CD14-positive monocyte (primary cell): Measurements from ENCODE around the gene B2M. TPM values are rescaled to one million over a fixed set of nuclear protein-coding genes. Genes with fewer than 3 reads are reported as not detected.

Source experiments
- DNase-seq, 3 donors: peaks; one replicate each; pipeline ENCODE4 v3.0.0-alpha.2; 2011 to 2022
- H2AFZ ChIP-seq: 2 replicates; pipeline ENCODE4 v1.6.0; 2012; ENCODE audit warnings: mild to moderate bottlenecking, low read depth, low read length, inconsistent platforms; ENCODE audit not compliant: insufficient read depth, poor library complexity, severe bottlenecking
- H3K27ac ChIP-seq, 2 donors: 1 replicate in 1 of 2; 2 replicates in 1 of 2; pipeline ENCODE4 v1.5.1; 2012 to 2013; ENCODE audit warnings: low read length in 2 of 2, control low read depth in 1 of 2, inconsistent platforms in 1 of 2, low read depth in 1 of 2, mild to moderate bottlenecking in 1 of 2
- H3K27me3 ChIP-seq, 2 donors: one replicate each; pipeline versions ENCODE4 v1.6.0 to v1.6.1; 2011 to 2013; ENCODE audit warnings: low read length in 2 of 2; ENCODE audit not compliant: control insufficient read depth in 2 of 2, insufficient read depth in 2 of 2
- H3K36me3 ChIP-seq, 2 donors: replicated peaks in 1 of 2; 1 replicate in 1 of 2; 2 replicates in 1 of 2; pipeline versions ENCODE4 v1.5.1 to v1.6.1; 2012 to 2013; ENCODE audit warnings: low read length in 2 of 2, control low read depth in 1 of 2, inconsistent platforms in 1 of 2, mild to moderate bottlenecking in 1 of 2; ENCODE audit not compliant: insufficient read depth in 2 of 2, control insufficient read depth in 1 of 2
- H3K4me1 ChIP-seq, 2 donors: 1 replicate in 1 of 2; 2 replicates in 1 of 2; pipeline versions ENCODE4 v1.5.1 to v1.6.1; 2012 to 2013; ENCODE audit warnings: low read length in 2 of 2, control low read depth in 1 of 2, inconsistent platforms in 1 of 2, mild to moderate bottlenecking in 1 of 2, moderate library complexity in 1 of 2; ENCODE audit not compliant: insufficient read depth in 2 of 2, control insufficient read depth in 1 of 2
- H3K4me2 ChIP-seq: replicated peaks from 2 replicates; pipeline ENCODE3; 2012; ENCODE audit warnings: low read length, moderate library complexity, mild to moderate bottlenecking; ENCODE audit not compliant: poor library complexity, severe bottlenecking; ENCODE audit errors: extremely low read depth
- H3K4me3 ChIP-seq, 3 experiments: fragments of 200-600 bp in 1 of 3; sonication (generic) in 1 of 3; replicated peaks in 1 of 3; 1 replicate in 2 of 3; 2 replicates in 1 of 3; pipeline ENCODE4 v1.5.1; 2011 to 2013; ENCODE audit warnings: low read length in 3 of 3, mild to moderate bottlenecking in 3 of 3, control low read depth in 2 of 3, low read depth in 2 of 3, inconsistent platforms in 1 of 3, moderate library complexity in 1 of 3
- H3K79me2 ChIP-seq: 2 replicates; pipeline ENCODE4 v1.6.0; 2012; ENCODE audit warnings: mild to moderate bottlenecking, control low read depth, inconsistent platforms, low read length, moderate library complexity; ENCODE audit not compliant: insufficient read depth
- H3K9ac ChIP-seq: 2 replicates; pipeline ENCODE4 v1.6.0; 2017; ENCODE audit warnings: low read length, mild to moderate bottlenecking; ENCODE audit not compliant: insufficient read depth, poor library complexity, severe bottlenecking
- H3K9me3 ChIP-seq, 2 donors: replicated peaks in 1 of 2; 1 replicate in 1 of 2; 2 replicates in 1 of 2; pipeline versions ENCODE4 v1.5.1 to v1.6.1; 2012 to 2013; ENCODE audit warnings: low read length in 2 of 2, control low read depth in 1 of 2; ENCODE audit not compliant: control insufficient read depth in 1 of 2, insufficient read depth in 1 of 2
- H4K20me1 ChIP-seq: 2 replicates; pipeline ENCODE4 v1.6.0; 2012; ENCODE audit warnings: mild to moderate bottlenecking, low read length, control low read depth, moderate library complexity; ENCODE audit not compliant: insufficient read depth
- H3K27ac Mint-ChIP-seq, 7 donors: one replicate each; pipeline ENCODE4 v1.8.0; 2020; ENCODE audit warnings: mild to moderate bottlenecking in 7 of 7, mixed read lengths in 7 of 7, moderate library complexity in 6 of 7, inconsistent platforms in 2 of 7
- H3K27me3 Mint-ChIP-seq, 3 donors: one replicate each; pipeline ENCODE4 v1.8.0; 2021 to 2022; ENCODE audit warnings: low read depth in 3 of 3, mild to moderate bottlenecking in 3 of 3, mixed read lengths in 3 of 3, moderate library complexity in 3 of 3, inconsistent platforms in 1 of 3
- H3K36me3 Mint-ChIP-seq, 2 donors: one replicate each; pipeline ENCODE4 v1.8.0; 2020; ENCODE audit warnings: mixed read lengths in 2 of 2, inconsistent platforms in 1 of 2, mild to moderate bottlenecking in 1 of 2
- H3K4me1 Mint-ChIP-seq: one replicate; pipeline ENCODE4 v1.8.0; 2020; ENCODE audit warnings: mild to moderate bottlenecking, mixed read lengths
- H3K4me3 Mint-ChIP-seq, 2 donors: one replicate each; pipeline ENCODE4 v1.8.0; 2020; ENCODE audit warnings: mild to moderate bottlenecking in 2 of 2, mixed read lengths in 2 of 2, moderate library complexity in 1 of 2
- H3K9me3 Mint-ChIP-seq, 7 donors: one replicate each; pipeline ENCODE4 v1.8.0; 2020 to 2022; ENCODE audit warnings: mixed read lengths in 7 of 7, mild to moderate bottlenecking in 6 of 7, moderate library complexity in 6 of 7, inconsistent platforms in 2 of 7
- WGBS: methylation state at CpG from one replicate; pipeline ENCODE4 v1.1.5; 2013; ENCODE audit warnings: missing lambda C conversion rate; ENCODE audit not compliant: insufficient coverage; 5-methylcytosine and 5-hydroxymethylcytosine counted together
- intact Hi-C, 2 donors: fragments of 100-400 bp; cut with micrococcal nuclease; formaldehyde crosslinking; loops; one replicate each; pipeline versions ENCODE4 v1.15.0 to v1.15.1; 2023
- polyA plus RNA-seq, 3 donors: library from polyadenylated mRNA; depleted of rRNA in 1 of 3; unstranded in 2 of 3; stranded (reverse) in 1 of 3; fragments of 300-500 nt in 2 of 3; fragments of >200 nt in 1 of 3; fragmentation: Illumina TruSeq in 2 of 3; gene quantifications; 1 replicate in 2 of 3; 2 replicates in 1 of 3; pipeline ENCODE4 v1.2.3, GENCODE V29; 2012 to 2021
- TF ChIP-seq, protein P1 (sequence below): fragments of 200-600 bp; IDR thresholded peaks from one replicate; pipeline ENCODE4 v1.8.0; 2022; ENCODE audit warnings: antibody characterized with exemption, mild to moderate bottlenecking

The B2M gene
- polyA plus RNA-seq, 3 donors, result 17,356 to 28,278 (median 28,259) TPM

DNA sequence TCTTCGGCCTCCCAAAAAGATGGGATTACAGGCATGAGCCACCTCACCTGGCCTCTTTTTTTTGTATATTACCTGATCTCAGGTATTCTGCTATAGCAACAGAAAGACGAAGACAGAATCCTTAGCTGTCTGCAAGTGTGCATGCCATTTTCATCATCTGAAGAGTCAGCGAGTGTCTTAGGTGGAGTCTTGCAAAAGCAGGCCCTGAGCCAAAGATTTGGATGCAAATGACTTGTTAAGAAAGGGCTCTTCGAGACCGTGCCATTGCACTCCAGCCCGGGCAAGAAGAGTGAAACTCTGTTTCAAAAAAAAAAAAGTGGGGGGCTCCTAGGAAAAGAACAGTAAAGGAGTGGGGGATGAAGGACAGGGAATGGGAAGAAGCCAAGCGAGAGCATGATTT, 14.8 kb downstream of the B2M start:
- TF ChIP-seq, protein P1, sequence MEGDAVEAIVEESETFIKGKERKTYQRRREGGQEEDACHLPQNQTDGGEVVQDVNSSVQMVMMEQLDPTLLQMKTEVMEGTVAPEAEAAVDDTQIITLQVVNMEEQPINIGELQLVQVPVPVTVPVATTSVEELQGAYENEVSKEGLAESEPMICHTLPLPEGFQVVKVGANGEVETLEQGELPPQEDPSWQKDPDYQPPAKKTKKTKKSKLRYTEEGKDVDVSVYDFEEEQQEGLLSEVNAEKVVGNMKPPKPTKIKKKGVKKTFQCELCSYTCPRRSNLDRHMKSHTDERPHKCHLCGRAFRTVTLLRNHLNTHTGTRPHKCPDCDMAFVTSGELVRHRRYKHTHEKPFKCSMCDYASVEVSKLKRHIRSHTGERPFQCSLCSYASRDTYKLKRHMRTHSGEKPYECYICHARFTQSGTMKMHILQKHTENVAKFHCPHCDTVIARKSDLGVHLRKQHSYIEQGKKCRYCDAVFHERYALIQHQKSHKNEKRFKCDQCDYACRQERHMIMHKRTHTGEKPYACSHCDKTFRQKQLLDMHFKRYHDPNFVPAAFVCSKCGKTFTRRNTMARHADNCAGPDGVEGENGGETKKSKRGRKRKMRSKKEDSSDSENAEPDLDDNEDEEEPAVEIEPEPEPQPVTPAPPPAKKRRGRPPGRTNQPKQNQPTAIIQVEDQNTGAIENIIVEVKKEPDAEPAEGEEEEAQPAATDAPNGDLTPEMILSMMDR, result no peak
- peak overlapping the region; percentile 86 to 96 for H3K4me3 Mint-ChIP-seq
- Histone ChIP-seq H3K4me1 (peaks cover 77 to 91% of the 10 kb centered on the region in 2 donors), H4K20me1 (peaks cover 2% of the 10 kb centered on the region), H3K79me2 (peaks cover 59% of the 10 kb centered on the region), H3K27me3 (no peaks in the 10 kb centered on the region), H3K36me3 (no peaks in the 10 kb centered on the region), H2AFZ (no peak overlapping the region), H3K9ac (peak overlapping the region; percentile 59), H3K9me3 (no peaks in the 10 kb centered on the region), H3K4me3 (peak overlapping the region; percentile 40 to 66 (median 57)), H3K4me2 (peak overlapping the region; percentile 74), H3K27ac (peak overlapping the region; percentile 94 to 99)
- peak; percentile 38 to 61 (median 53) for DNase-seq
- H3K27ac Mint-ChIP-seq, result peak overlapping the region; percentile 99 to 100 (median 100)
- intact Hi-C loops, result loop anchor here in 1 of 2 donors (10.0 kb wide), 1 partner anchor 729 kb away; no protein-coding TSS in a partner anchor
- H3K27me3 Mint-ChIP-seq, result peaks cover 0 to 7% (median 0%) of the 10 kb centered on the region in 3 donors
- peaks cover 0 to 3% (median 0%) of the 10 kb centered on the region in 7 donors for H3K9me3 Mint-ChIP-seq
- 20% methylated on average over 5 of the region's 7 CpGs for WGBS
- H3K4me1 Mint-ChIP-seq, result peaks cover 73% of the 10 kb centered on the region
- peaks cover under 1 to 3% of the 10 kb centered on the region in 2 donors for H3K36me3 Mint-ChIP-seq

DNA sequence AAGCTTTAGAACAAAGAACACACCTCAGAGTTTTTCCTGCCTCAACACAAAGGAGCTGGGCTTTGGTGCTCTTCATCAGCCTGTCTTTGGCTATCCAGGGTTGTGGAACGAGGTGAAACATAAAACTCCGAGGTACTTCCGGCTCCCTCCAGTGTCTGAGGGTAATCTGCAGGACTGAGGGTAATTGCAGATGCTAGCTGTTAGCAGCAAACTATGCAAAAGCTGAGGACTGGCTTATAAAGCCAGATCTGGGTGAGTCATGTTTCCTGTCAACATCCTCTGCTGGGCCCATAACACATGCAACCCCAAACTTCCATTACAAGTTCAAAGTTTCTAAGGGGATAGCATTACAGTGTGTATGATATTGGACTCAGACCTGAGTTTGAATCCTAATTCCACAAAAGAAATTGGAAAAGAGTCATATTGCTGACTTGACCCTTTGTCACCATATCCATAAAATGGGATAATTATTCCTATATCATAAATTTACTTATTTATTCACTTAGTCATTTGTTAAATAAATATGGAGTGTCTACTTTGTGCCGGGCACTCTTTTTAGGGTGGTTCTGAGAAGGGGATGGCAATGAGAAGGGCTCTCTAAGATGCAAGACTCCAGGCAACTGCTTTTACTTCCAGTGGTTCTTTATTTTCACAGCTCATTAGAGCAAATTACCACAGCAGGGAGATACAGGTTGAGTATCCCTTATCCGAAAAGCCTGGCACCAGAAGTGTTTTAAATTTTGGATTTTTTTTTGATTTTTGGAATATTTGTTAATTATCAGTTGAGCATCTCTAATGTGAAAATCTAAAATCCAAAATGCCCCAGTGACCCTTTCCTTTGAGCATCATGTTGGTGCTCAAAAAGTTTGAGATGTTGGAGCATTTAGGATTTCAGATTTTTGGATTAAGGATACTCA, 15.5 kb downstream of the B2M start:
- peak overlapping the region; percentile 86 to 96 for H3K4me3 Mint-ChIP-seq
- TF ChIP-seq, protein P1, result no peak
- peak overlapping the region; percentile 99 to 100 (median 100) for H3K27ac Mint-ChIP-seq
- 0% methylated on average over 3 of the region's 5 CpGs for WGBS
- H3K27me3 Mint-ChIP-seq, result peaks cover 0 to 7% (median 0%) of the 10 kb centered on the region in 3 donors
- H3K4me3 ChIP-seq, result peak overlapping the region; percentile 40 to 66 (median 57)
- no peaks in the 10 kb centered on the region for H3K27me3 ChIP-seq
- DNase-seq, result peak; percentile 90 to 97 (median 95)
- peaks cover 0 to 7% of the 10 kb centered on the region in 2 donors for H3K36me3 ChIP-seq
- peaks cover 72% of the 10 kb centered on the region for H3K4me1 Mint-ChIP-seq
- peaks cover 77 to 87% of the 10 kb centered on the region in 2 donors for H3K4me1 ChIP-seq
- peaks cover 0 to 3% (median 0%) of the 10 kb centered on the region in 7 donors for H3K9me3 Mint-ChIP-seq
- no peaks in the 10 kb centered on the region for H4K20me1 ChIP-seq
- H3K36me3 Mint-ChIP-seq, result peaks cover 7 to 10% of the 10 kb centered on the region in 2 donors
- H2AFZ ChIP-seq, result no peak overlapping the region
- peak overlapping the region; percentile 94 to 99 for H3K27ac ChIP-seq
- intact Hi-C loops, result loop anchor here in 1 of 2 donors (10.0 kb wide), 1 partner anchor 728 kb away; no protein-coding TSS in a partner anchor
- peaks cover 64% of the 10 kb centered on the region for H3K79me2 ChIP-seq
- no peaks in the 10 kb centered on the region for H3K9me3 ChIP-seq
- peak overlapping the region; percentile 74 for H3K4me2 ChIP-seq
- peak overlapping the region; percentile 59 for H3K9ac ChIP-seq
